ENCODE data around the gene ASTN2.
A peak's percentile ranks its signal among the peaks of the same experiment; 100 is the strongest.

The ASTN2 gene

DNA sequence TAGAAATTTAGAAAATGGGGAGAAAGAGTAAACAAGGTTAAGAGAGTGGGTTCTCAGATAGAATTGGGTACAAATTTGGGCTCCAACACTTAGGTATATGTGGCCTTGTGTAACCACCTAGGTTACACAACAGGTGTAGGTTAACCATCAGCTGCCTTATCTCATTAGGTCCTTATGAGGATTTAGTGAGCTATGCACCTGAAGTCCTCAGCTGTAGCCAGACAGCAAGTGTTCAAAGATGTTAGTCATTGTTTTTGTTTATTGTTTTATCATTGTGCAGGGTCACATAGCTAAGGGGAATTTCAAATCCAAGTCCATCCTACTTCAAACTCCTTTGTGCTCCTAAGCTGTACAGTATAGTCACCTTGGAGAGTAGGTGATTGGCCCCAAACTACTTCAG, 728.7 kb downstream of the ASTN2 start:
- DNase-seq: no peak

DNA sequence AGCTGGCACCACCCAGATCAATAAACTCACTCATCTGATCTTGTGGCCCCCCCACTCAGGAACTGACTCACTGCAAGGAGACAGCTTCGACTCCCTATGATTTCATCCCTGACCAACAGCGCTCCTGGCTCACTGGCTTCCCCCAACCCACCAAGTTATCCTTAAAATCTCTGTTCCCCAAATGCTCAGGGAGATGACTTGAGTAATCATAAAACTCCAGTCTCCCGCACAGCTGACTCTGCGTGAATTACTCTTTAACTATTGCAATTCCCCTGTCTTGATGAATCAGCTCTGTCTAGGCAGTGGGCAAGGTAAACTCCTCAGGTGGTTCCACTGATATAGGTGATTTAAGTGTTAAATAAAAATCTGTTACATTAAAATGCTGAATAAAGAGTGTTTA, 729.7 kb downstream of the ASTN2 start:
- no peak for DNase-seq

DNA sequence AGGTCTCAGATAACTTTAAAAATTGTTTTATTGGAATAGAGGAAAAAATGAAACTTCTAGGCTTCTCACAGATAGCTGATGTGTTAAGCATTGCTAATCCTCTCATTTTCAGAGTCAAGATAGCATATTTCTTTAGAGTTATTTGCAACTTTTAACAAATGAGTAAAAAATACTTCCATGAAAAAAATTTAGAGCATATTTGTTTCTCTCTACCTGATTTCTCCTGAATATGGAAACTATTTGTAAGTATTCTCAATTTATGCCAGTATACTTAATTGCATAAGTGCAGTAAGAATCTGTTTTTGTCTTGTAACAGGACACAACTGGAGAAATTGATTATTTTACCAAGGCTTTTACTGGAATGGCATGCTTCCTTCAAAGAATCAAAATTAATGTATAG, 731.3 kb downstream of the ASTN2 start:
- DNase-seq: no peak

GRCh38 chr9:116674210-116674980, 740.5 kb downstream of the ASTN2 start:
- DNase-seq: no peak

DNA sequence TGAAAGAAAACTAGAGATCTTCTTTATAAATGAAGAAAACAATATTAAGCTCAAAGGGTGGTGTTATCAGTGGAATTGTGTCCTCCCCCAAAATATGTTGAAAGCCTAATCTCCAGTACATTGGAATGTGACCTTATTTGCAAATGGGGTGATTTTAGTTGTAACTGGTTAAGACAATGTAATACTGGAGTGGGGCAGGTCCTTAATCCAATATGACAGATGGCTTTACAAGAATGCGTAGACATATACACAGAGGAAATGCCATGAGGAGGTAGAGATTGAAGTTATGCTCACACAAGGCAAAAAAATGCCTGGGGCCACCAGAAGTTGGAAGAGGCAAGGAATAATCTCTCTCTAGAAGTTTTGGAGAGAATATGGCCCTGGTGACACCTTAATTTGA, 741.5 kb downstream of the ASTN2 start:
- DNase-seq: no peak

DNA sequence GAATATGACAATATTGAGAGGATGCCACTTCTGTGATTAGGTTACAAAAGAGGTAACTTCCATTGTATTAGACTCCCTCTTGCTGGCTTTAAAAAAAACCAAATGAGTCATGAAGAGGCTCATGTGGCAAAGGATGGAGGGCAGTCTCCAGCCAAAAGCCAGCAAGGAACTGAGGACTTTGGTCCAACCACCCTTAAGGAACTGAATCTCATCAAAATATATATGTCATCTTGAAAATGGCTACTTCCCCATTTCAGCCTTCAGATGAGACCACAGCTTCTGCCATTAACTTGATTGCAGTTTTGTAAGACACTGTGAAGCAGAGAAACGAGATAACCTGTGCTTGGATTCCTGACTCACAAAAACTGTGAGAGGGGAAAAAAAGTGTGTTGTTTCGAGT, 743.3 kb downstream of the ASTN2 start:
- peak; percentile 48 for DNase-seq

DNA sequence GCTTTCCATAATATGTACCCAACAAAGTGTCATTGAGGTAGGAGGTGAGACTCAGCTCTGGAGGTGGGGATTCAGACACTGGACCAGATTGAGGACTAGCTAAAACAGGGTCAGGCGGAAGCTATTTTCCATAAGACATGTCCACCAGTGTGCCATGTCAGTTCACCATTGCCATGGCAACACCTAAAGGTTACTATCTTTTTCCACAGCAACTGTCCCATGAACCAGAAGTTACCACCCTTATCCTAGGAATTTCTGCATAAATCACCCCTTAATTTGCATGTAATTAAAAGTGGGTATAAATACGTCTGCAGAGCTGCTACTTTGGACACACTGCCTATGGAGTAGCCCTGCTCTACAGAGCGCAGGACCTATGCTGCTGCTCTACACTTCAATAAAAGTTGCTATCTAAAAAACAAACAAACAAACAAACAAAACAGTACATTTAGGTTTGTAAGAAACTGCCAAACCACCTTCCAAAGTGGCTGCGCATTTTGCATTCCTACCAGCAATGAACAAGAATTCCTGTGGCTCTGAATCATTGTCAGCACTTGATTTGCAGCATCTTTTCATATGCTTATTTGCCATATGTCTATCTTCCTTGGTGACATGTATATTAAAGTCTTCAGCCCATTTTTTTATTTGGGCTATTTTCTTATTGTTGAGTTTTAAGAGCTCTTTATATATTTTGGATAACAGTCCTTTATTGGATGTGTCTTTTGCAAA, 745.7 kb downstream of the ASTN2 start:
- DNase-seq: no peak

DNA sequence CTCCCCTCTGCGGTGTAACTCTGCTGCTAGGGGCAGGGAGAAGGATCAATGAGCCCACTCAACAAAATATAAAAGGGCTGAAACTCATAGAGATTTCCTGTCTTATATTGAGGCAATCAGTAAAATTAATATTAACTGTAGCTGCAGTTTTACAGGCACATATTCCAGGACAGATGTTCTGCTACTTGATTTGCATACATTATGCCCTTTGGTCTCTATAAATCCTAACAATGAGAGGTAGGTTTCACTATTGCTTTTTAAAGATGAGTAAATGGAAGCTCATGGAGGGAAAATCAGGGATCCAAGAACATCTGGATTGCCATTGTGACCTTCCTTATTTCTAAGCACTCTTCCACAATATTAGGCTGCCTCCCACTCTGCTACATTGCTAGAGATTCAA, 751.3 kb downstream of the ASTN2 start:
- DNase-seq: no peak

- no peak for DNase-seq
These were observed 752.1 kb downstream of the ASTN2 start for GRCh38 chr9:116662646-116663310.

DNA sequence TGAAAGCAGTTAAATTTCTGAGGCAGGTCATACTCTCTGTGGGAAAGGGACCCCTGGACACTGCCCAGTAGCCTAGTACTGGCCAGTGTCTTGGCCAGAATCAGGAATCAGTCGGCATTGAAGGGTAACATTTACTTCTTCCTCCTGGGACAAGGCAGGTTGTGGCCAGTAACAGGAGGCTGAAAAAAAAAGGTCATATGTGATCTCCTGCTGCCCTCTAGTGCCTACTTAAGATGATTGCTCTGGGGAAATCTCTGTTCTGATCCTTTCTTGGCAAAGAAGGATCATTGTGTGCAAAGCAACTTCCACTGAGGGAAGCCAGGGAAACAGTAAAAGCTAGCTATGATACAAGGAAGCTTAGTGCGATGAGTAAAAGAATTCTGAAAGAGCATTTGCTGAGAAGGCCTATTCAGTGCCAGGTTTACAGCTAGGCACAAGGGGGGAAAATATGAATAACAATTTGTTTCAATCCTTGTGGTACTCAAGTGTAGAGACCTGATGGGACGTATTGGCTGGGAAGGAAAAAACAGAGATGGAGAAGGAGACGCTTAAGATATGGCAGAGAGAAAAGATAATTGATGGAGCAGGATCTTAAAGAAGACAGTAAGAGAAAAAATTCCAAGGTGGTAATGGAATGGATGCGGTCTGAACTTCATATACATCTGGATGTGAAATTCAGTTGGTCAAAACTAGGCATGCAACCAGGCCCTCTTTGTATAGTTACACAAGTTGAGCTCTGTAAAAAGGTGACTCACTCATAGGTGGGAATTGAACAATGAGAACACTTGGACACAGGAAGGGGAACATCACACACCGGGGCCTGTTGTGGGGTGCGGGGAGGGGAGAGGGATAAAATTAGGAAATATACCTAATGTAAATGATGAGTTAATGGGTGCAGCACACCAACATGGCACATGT, 753.6 kb downstream of the ASTN2 start:
- peak; percentile 58 for DNase-seq

DNA sequence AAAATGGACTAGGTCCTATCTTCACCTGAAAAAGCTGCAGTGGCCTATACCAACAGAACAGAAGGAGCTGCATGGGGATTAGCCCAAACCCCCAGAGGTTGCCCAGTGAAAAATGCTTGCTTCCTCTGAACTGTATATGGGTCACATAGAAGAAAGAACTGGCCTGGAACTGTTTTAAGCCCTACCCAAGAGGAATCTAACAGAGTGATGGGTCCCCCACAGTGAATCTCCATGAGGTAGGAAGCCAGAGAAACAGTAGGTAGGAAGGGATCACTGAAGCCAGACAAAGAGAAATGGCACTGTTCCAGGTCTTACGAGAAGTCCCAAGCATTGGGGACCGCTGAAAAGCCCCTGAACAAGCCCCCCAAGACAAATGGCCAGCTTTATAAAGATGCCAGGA, 756.6 kb downstream of the ASTN2 start:
- no peak for DNase-seq

DNA sequence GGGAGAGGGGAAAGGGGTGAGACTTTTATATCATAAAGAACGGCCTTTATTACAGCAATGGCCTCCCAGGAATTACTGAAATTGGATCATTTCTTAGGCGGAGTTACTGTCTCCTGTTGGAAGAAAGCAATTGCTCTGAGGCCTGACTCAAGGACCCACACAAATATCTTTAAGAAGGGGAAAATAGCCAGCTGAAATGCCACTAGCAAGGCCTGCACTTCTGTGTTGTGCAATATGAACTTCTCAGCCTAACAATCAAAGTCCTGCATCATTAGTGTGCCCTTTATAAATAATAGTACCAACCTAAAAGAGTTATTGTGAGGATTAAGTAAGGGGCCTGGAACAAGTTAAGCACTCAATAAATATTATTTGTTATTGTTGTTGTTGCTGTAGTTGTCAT, 757.9 kb downstream of the ASTN2 start:
- DNase-seq: no peak

- no peak for DNase-seq
These were observed 758.3 kb downstream of the ASTN2 start for GRCh38 chr9:116656501-116656971.

GRCh38 chr9:116654059-116654355, 760.9 kb downstream of the ASTN2 start:
- DNase-seq: no peak

- DNase-seq: no peak
These were observed 761.4 kb downstream of the ASTN2 start for GRCh38 chr9:116653348-116654058.

DNA sequence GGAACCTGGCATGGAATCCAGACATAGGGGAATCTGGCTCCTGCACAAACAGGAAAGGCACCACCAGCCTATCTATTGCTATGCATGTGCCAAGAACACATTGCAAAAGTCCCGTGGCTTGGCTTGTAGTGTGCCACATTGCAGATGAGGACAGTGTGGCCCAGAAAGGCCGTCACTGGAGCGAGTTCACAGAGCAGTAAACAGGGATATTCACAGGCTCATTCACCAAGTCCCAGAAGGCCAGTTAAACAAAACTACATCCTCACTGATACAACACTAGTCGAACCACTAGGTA, 767.4 kb downstream of the ASTN2 start:
- DNase-seq: no peak

DNA sequence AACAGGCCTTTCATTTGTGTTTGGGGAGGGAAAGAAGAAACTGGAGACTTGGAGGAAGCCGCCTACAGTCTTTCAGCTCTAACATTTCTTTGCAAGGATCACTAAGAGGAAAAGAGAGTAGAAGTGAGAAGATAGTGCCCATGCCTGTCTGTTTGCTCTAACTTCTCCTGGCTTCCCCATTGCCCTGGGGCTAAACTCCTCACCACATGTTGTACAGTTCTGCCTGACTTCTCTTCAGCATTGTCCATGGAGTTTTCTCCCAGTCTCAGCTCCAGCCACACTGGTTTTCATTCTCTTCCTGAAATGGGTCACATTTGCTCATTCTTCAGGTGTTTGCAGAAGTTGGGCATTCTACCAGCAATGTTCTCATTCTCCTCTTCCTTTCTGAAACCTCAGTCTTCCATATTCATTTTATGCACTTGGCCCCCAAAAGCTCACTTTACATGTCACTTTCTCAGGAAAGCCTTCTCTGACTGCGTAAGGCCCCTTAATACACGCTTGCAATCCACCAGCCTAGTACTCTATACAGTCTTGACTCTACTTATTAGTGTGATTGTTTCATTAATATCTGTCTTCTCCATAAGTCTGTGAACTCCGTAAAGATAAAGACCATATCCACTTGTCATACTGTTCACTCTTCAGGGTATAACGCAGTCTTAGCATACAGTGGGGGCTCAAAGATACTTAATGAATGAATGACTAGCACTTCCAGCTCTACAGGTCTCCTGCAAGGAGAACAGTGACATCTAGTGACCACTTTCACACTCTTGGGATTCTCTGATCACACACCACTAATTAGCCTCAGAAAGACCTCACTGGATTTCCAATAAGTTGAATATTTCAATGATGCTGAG, 768.0 kb downstream of the ASTN2 start:
- peak; percentile 23 for DNase-seq

DNA sequence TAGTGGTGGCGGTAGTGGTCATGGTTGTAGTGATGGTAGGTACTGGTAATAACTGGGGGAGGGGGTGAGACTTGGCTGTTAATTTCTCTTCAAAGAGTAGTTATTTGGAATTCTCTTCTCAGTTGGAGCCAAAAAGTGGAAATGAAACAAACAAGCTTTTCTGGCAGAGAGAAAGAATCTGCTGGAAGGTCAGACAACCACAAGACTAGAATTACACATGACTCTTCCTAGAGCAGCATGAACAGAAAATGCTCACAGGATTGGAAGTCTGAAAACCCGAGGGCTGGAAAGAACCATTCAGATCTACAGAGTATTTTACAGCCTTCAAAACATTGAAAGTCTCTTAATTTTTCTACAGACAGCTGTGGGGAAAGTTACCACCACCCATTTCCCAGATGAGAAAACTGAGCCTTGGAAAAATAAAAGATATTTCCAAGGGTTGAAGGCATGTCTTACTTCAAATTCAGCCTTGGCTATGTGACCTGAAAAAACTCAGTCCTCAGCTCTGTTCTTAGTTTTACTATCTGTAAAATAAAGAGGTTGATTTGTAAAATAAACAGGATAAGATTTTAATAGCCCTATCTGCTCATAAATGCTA, 770.7 kb downstream of the ASTN2 start:
- no peak for DNase-seq

- DNase-seq: no peak
These were observed 771.2 kb downstream of the ASTN2 start for GRCh38 chr9:116643691-116644090.

- no peak for DNase-seq
These were observed 773.4 kb downstream of the ASTN2 start for GRCh38 chr9:116641292-116642059.

Measured in suppressor macrophage treated with lipopolysaccharide for 4 hours (primary cell).